K562 (cell line): ENCODE results near the gene ADAP1. TPM values are rescaled to one million over a fixed set of nuclear protein-coding genes. Genes with fewer than 3 reads are reported as not detected.
A peak's percentile ranks its signal among the peaks of the same experiment; 100 is the strongest.

Experiments
- ATAC-seq: fragments of 200-7000 bp; cut with Tn5 transposase; 3 replicates; pipeline ENCODE4 v1.9.1; 2020; ENCODE audit warnings: moderate library complexity
- BruUV-seq: library from RNA; stranded (reverse); fragments of 400-500 nt; replicated peaks from 2 replicates; lab custom pipeline; 2021; lab: Mats Ljungman, UMichigan
- CTCF ChIA-PET: fragments of 300-600 bp; formaldehyde crosslinking; extraction: SDS; loops from one replicate; lab custom pipeline; 2021; ENCODE audit warnings: low intra/inter-chr PET ratio; lab: Yijun Ruan, JAX
- POLR2A ChIA-PET: fragments of 300-600, 350-650 bp; sonication (Branson Sonifier 250); formaldehyde crosslinking; extraction: SDS; loops from one replicate; lab custom pipeline; 2021; ENCODE audit warnings: antibody characterized with exemption, inconsistent platforms; lab: Yijun Ruan, JAX
- DNase-seq, 4 experiments: peaks; one replicate each; pipeline versions ENCODE4 v3.0.0 to v3.0.0-alpha.2; 2011 to 2018; ENCODE audit warnings: low spot score in 3 of 4, mixed read lengths in 3 of 4; ENCODE audit errors: extremely low read depth in 1 of 4
- FAIRE-seq: peaks from 2 replicates; lab custom pipeline; 2011; peaks lifted over from hg19 to GRCh38; lab: Jason Lieb, UNC
- H2AFZ ChIP-seq: 2 replicates; pipeline ENCODE4 v1.6.0; 2011; ENCODE audit warnings: low read depth, low read length, control low read depth, inconsistent platforms
- H3K27ac ChIP-seq: fragments of 200-600 bp; 3 replicates; pipeline ENCODE4 v1.8.0; 2011; ENCODE audit warnings: low read depth, mild to moderate bottlenecking, control low read depth, inconsistent platforms, low read length, moderate library complexity, mixed read lengths; ENCODE audit errors: extremely low read depth
- H3K27me3 ChIP-seq, 2 experiments: fragments of 300-600 bp in 1 of 2; 2 replicates in 1 of 2; 3 replicates in 1 of 2; pipeline versions ENCODE4 v1.6.0 to v1.8.0; 2011; ENCODE audit warnings: inconsistent platforms in 2 of 2, low read length in 2 of 2, mild to moderate bottlenecking in 1 of 2, mixed read lengths in 1 of 2, moderate library complexity in 1 of 2; ENCODE audit not compliant: control insufficient read depth in 2 of 2, insufficient read depth in 2 of 2
- H3K36me3 ChIP-seq: fragments of 300-600 bp; 3 replicates; pipeline ENCODE4 v1.8.0; 2011; ENCODE audit warnings: mild to moderate bottlenecking, low read length, inconsistent platforms; ENCODE audit not compliant: control insufficient read depth, insufficient read depth
- H3K4me1 ChIP-seq, 2 experiments: fragments of 200-600 bp in 1 of 2; replicated peaks in 1 of 2; 2 replicates in 1 of 2; 3 replicates in 1 of 2; pipeline versions ENCODE4 v1.5.1 to v1.8.0; 2011; ENCODE audit warnings: inconsistent platforms in 2 of 2, low read length in 2 of 2, mild to moderate bottlenecking in 1 of 2, mixed read lengths in 1 of 2, moderate library complexity in 1 of 2; ENCODE audit not compliant: control insufficient read depth in 2 of 2, insufficient read depth in 2 of 2
- H3K4me2 ChIP-seq: 2 replicates; pipeline ENCODE4 v1.6.1; 2011; ENCODE audit warnings: low read length, control low read depth, inconsistent platforms, mixed read lengths; ENCODE audit not compliant: insufficient read depth
- H3K4me3 ChIP-seq: fragments of 200-600 bp; sonication (generic), shearing (Covaris generic); 2 replicates; pipeline ENCODE4 v1.5.1; 2016; ENCODE audit warnings: control low read depth, inconsistent platforms
- H3K79me2 ChIP-seq: fragments of 200-600 bp; 3 replicates; pipeline ENCODE4 v1.8.0; 2011; ENCODE audit warnings: low read length, inconsistent platforms; ENCODE audit not compliant: control insufficient read depth, insufficient read depth
- H3K9ac ChIP-seq, 2 experiments: 2 replicates each; pipeline versions ENCODE4 v1.6.0 to v1.6.1; 2011; ENCODE audit warnings: low read depth in 2 of 2, low read length in 2 of 2, control low read depth in 1 of 2, inconsistent platforms in 1 of 2, mild to moderate bottlenecking in 1 of 2, mixed read lengths in 1 of 2; ENCODE audit not compliant: insufficient read depth in 1 of 2
- H3K9me1 ChIP-seq: one replicate; pipeline ENCODE4 v1.6.0; 2011; ENCODE audit warnings: inconsistent platforms, mild to moderate bottlenecking, low read length, moderate library complexity; ENCODE audit not compliant: control insufficient read depth, insufficient read depth
- H3K9me3 ChIP-seq: replicated peaks from 2 replicates; pipeline ENCODE4 v1.5.1; 2011; ENCODE audit warnings: low read depth, low read length, inconsistent platforms; ENCODE audit not compliant: control insufficient read depth, insufficient read depth
- H4K20me1 ChIP-seq: replicated peaks from 2 replicates; pipeline ENCODE4 v1.6.1; 2011; ENCODE audit warnings: low read length, inconsistent platforms, mixed read lengths; ENCODE audit not compliant: control insufficient read depth, insufficient read depth
- ESRRA ChIP-seq: fragments of 450-650 bp; IDR thresholded peaks from 2 replicates; pipeline ENCODE4 v1.6.1; 2014; ENCODE audit warnings: low read depth, mild to moderate bottlenecking, moderate library complexity, borderline replicate concordance
- PHF20 ChIP-seq: fragments of 450-650 bp; IDR thresholded peaks from 2 replicates; pipeline ENCODE4 v1.6.1; 2018; ENCODE audit not compliant: partially characterized antibody
- RBFOX2 ChIP-seq: fragments of 200-400 bp; formaldehyde crosslinking; IDR thresholded peaks from 2 replicates; pipeline ENCODE4 v1.6.1; 2017; ENCODE audit warnings: low read depth, mild to moderate bottlenecking, low read length, moderate library complexity
- SRSF3 ChIP-seq: fragments of 200-400 bp; formaldehyde crosslinking; IDR thresholded peaks from 2 replicates; pipeline ENCODE4 v1.6.1; 2016; ENCODE audit warnings: mild to moderate bottlenecking, low read length, moderate library complexity; ENCODE audit not compliant: insufficient read depth
- ZBTB17 ChIP-seq: fragments of 450-650 bp; formaldehyde crosslinking; IDR thresholded peaks from 2 replicates; pipeline ENCODE4 v1.4.0; 2020; ENCODE audit warnings: mild to moderate bottlenecking
- ZBTB8A ChIP-seq: fragments of 450-650 bp; IDR thresholded peaks from 2 replicates; pipeline ENCODE4 v1.6.1; 2018; ENCODE audit warnings: mild to moderate bottlenecking, moderate library complexity; ENCODE audit not compliant: partially characterized antibody
- WGBS: fragments of 100-300 bp; shearing (Covaris generic); methylation state at CpG from one replicate; pipeline ENCODE4 v1.1.6; 2016; ENCODE audit warnings: low coverage, mixed read lengths; ENCODE audit not compliant: insufficient coverage; ENCODE audit errors: missing lambda C conversion rate; 5-methylcytosine and 5-hydroxymethylcytosine counted together
- in situ Hi-C: fragments of 300-500 bp; cut with MboI; formaldehyde crosslinking; loops from 4 replicates; pipeline ENCODE4 v1.15.0; 2018; ENCODE audit warnings: inconsistent platforms, mixed read lengths
- intact Hi-C: fragments of 100-400 bp; cut with micrococcal nuclease; formaldehyde crosslinking; loops from 2 replicates; pipeline ENCODE4 v1.14.2; 2022
- polyA plus RNA-seq, 8 experiments: library from polyadenylated mRNA; depleted of rRNA in 4 of 8; stranded (reverse) in 5 of 8; unstranded in 3 of 8; fragments of >200 nt; fragmentation: Nextera tagmentation in 2 of 8; fragmentation: Illumina TruSeq in 1 of 8; extraction: Ambion mirVana in 2 of 8; extraction: Trizol in 1 of 8; gene quantifications; 2 replicates each; pipeline versions ENCODE4 v1.2.1 to v1.2.3, GENCODE V29; 2011 to 2014; ENCODE audit warnings: inconsistent platforms in 1 of 8, missing spikeins in 1 of 8
- total RNA-seq, 7 experiments: library from RNA; depleted of rRNA in 6 of 7; stranded (reverse); fragments of >200 nt in 6 of 7; fragmentation: Illumina TruSeq in 2 of 7; extraction: Trizol in 2 of 7; gene quantifications; 2 replicates each; pipeline versions ENCODE4 v1.2.1 to v1.2.3, GENCODE V29; 2011 to 2021; ENCODE audit warnings: low replicate concordance in 1 of 7
- TF ChIP-seq, protein P1 (sequence below), 2 experiments: fragments of 450-650 bp; formaldehyde crosslinking in 1 of 2; IDR thresholded peaks; 2 replicates each; pipeline versions ENCODE4 v1.4.0 to v1.6.1; 2014 to 2020; ENCODE audit warnings: mild to moderate bottlenecking in 2 of 2, borderline replicate concordance in 1 of 2, low read depth in 1 of 2
- TF ChIP-seq, protein P2 (sequence below), 3 experiments: IDR thresholded peaks in 2 of 3; conservative IDR thresholded peaks in 1 of 3; 2 replicates each; pipeline ENCODE4 v1.5.1; 2011 to 2012; ENCODE audit warnings: low read length in 3 of 3, mild to moderate bottlenecking in 3 of 3, control low read depth in 2 of 3, improper control_type of control experiment in 1 of 3, inconsistent platforms in 1 of 3, low read depth in 1 of 3, mixed read lengths in 1 of 3, moderate library complexity in 1 of 3; ENCODE audit not compliant: insufficient read depth in 2 of 3

The ADAP1 gene
- total and polyA plus RNA-seq, 9 of the 15 experiments (the other 6 are each of a cell fraction or from before 2014, with no cell fraction given) = 0.27 to 1.4 (median 0.52) TPM; not detected in 3

DNA sequence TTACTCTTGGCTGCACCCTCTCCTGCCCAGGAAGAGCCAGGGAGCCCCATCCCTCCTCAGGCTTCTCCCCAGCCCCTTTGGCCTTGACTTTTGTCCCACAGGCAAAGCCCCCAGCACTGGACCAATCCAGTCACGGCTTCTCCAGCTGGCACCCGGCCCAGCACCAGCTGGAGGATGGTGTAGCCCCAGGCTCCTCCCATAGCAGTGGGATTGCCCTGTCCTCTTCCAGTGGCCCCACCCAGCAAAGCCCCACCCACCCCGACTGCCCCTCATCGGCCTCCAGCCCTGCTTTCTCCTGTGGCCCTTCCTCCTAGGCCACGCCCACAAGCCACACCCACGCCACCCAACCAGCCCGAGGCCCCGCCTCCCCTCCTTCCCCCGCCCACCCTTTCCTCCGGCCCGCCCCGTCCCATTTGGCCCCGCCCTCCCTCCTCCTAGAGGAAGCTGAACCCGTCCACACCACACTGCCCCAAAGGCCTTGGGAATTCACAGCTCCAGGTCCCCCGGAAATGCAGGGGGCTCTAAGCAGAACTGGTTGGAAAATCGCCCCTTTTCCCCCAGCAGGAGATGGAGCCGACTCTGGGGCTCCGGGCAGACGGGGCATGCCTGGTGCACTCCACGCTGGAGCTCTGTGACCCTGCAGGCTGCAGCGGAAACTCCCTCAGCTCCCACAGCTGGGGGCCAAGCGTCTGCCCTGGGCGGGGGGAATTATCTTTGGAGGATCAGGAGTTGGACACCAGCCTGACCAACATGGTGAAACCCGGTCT lies 52.9 kb downstream of the ADAP1 start:
- DNase-seq (peak; percentile 94 to 100 (median 100)), FAIRE-seq (peak; percentile 82), ATAC-seq (peak; percentile 91)
- ChIA-PET POLR2A (interaction anchor here (0.6 to 2.5 kb wide), 10 partner anchors 9 to 648 kb away, joined by 3 to 8 read pairs (median 4); partner anchors contain the start of genes COX19 and GET4), CTCF (no interaction called here)
- peak overlapping the region; percentile 99 for H2AFZ ChIP-seq
- H3K36me3 ChIP-seq = peaks cover 17% of the 10 kb centered on the region; the same call in 2 of the 3 replicates
- H3K4me1 ChIP-seq = peaks cover 28 to 74% of the 10 kb centered on the region in 2 experiments
- in situ Hi-C loops = no loop called here
- H3K27ac ChIP-seq = no peak overlapping the region
- H3K9ac ChIP-seq = peak overlapping the region in 1 of 2 experiments; percentile 84; a peak in 2 of 4 replicates
- H3K79me2 ChIP-seq = no peaks in the 10 kb centered on the region
- H4K20me1 ChIP-seq = no peaks in the 10 kb centered on the region; the same call in 1 of the 2 replicates
- no peaks in the 10 kb centered on the region for H3K9me1 ChIP-seq
- H3K9me3 ChIP-seq = no peaks in the 10 kb centered on the region
- no TSS peak for BruUV-seq
- H3K27me3 ChIP-seq = peaks cover 9 to 19% of the 10 kb centered on the region in 2 experiments; a peak in 1 of 5 replicates
- H3K4me3 ChIP-seq = peak overlapping the region; percentile 27; the same call in 1 of the 2 replicates
- WGBS = 6% methylated on average over 6 of the region's 24 CpGs
- intact Hi-C loops = no loop called here
- H3K4me2 ChIP-seq = peak overlapping the region; percentile 74
- TF ChIP-seq SRSF3 (no peak), ZBTB17 (CRISPR knock-in tag) (0 out of 2 replicates have a peak, but pooled peaks have one; percentile 22), RBFOX2 (0 out of 2 replicates have a peak, but pooled peaks have one; percentile 42), ZBTB8A (no peak), ESRRA (no peak), PHF20 (peak; percentile 34)
- TF ChIP-seq, protein P1, sequence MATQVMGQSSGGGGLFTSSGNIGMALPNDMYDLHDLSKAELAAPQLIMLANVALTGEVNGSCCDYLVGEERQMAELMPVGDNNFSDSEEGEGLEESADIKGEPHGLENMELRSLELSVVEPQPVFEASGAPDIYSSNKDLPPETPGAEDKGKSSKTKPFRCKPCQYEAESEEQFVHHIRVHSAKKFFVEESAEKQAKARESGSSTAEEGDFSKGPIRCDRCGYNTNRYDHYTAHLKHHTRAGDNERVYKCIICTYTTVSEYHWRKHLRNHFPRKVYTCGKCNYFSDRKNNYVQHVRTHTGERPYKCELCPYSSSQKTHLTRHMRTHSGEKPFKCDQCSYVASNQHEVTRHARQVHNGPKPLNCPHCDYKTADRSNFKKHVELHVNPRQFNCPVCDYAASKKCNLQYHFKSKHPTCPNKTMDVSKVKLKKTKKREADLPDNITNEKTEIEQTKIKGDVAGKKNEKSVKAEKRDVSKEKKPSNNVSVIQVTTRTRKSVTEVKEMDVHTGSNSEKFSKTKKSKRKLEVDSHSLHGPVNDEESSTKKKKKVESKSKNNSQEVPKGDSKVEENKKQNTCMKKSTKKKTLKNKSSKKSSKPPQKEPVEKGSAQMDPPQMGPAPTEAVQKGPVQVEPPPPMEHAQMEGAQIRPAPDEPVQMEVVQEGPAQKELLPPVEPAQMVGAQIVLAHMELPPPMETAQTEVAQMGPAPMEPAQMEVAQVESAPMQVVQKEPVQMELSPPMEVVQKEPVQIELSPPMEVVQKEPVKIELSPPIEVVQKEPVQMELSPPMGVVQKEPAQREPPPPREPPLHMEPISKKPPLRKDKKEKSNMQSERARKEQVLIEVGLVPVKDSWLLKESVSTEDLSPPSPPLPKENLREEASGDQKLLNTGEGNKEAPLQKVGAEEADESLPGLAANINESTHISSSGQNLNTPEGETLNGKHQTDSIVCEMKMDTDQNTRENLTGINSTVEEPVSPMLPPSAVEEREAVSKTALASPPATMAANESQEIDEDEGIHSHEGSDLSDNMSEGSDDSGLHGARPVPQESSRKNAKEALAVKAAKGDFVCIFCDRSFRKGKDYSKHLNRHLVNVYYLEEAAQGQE (IDR thresholded peaks at IDR 0.05; ENCODE audit: borderline replicate concordance) = peak; percentile 45; the same call in 1 of the 2 replicates
- TF ChIP-seq, protein P1 (CRISPR knock-in tag; IDR thresholded peaks at IDR 0.05; ENCODE audit: low read depth) = no peak
- TF ChIP-seq, protein P2, sequence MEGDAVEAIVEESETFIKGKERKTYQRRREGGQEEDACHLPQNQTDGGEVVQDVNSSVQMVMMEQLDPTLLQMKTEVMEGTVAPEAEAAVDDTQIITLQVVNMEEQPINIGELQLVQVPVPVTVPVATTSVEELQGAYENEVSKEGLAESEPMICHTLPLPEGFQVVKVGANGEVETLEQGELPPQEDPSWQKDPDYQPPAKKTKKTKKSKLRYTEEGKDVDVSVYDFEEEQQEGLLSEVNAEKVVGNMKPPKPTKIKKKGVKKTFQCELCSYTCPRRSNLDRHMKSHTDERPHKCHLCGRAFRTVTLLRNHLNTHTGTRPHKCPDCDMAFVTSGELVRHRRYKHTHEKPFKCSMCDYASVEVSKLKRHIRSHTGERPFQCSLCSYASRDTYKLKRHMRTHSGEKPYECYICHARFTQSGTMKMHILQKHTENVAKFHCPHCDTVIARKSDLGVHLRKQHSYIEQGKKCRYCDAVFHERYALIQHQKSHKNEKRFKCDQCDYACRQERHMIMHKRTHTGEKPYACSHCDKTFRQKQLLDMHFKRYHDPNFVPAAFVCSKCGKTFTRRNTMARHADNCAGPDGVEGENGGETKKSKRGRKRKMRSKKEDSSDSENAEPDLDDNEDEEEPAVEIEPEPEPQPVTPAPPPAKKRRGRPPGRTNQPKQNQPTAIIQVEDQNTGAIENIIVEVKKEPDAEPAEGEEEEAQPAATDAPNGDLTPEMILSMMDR (IDR thresholded peaks at IDR 0.05 in 2 of 3, conservative IDR thresholded peaks at IDR 0.05 in 1 of 3; ENCODE audit: insufficient read depth in 2 of 3, low read depth in 1 of 3, low read length in 3 of 3) = 0 out of 6 replicates have a peak, but pooled peaks of 1 of the 3 experiments have one; percentile 4
